ENCODE measurements around the gene C20orf144.

- TF ChIP-seq CTCF (conservative IDR thresholded peaks at IDR 0.05; ENCODE audit: low read length) (no peak), EZH2phosphoT487 (IDR thresholded peaks at IDR 0.05; ENCODE audit: borderline replicate concordance, low read depth, low read length) (no peak)
Observed at GRCh38 chr20:33677991-33678702, 16.0 kb downstream of the C20orf144 start.
